B cell (primary cell): ENCODE measurements around the gene SLIT3. TPM values are rescaled to one million over a fixed set of nuclear protein-coding genes. Genes with fewer than 3 reads are reported as not detected.

ENCODE experiments used
- ATAC-seq: fragments of 200-7000 bp; cut with Tn5 transposase; one replicate; pipeline ENCODE4 v1.10.0; 2021; ENCODE audit warnings: low read depth, mild to moderate bottlenecking, moderate number of reproducible peaks, moderate library complexity
- CTCF ChIA-PET: fragments of 350-600 bp; sonication (Branson Sonifier 250); formaldehyde crosslinking; loops from one replicate; lab custom pipeline; 2021; ENCODE audit warnings: antibody characterized with exemption, inconsistent platforms; lab: Charles Lee
- POLR2A ChIA-PET: fragments of 350-600 bp; sonication (Branson Sonifier 250); formaldehyde crosslinking; loops from one replicate; lab custom pipeline; 2021; ENCODE audit warnings: antibody characterized with exemption; lab: Charles Lee
- DNase-seq: peaks from one replicate; pipeline ENCODE4 v3.0.0; 2013
- H2AFZ ChIP-seq: 2 replicates; pipeline ENCODE4 v1.6.1; 2012; ENCODE audit warnings: mild to moderate bottlenecking, low read depth, low read length; ENCODE audit not compliant: insufficient read depth, poor library complexity, severe bottlenecking
- H3K27ac ChIP-seq, 2 donors: 1 replicate in 1 of 2; 2 replicates in 1 of 2; pipeline ENCODE4 v1.5.1; 2012 to 2013; ENCODE audit warnings: low read length in 2 of 2, mild to moderate bottlenecking in 2 of 2, moderate library complexity in 1 of 2
- H3K27me3 ChIP-seq, 4 experiments: fragments of 200-600 bp in 1 of 4; sonication (generic) in 1 of 4; replicated peaks in 1 of 4; 1 replicate in 2 of 4; 2 replicates in 2 of 4; pipeline versions ENCODE4 v1.6.1 to v1.7.0; 2013 to 2016; ENCODE audit warnings: low read length in 3 of 4, mild to moderate bottlenecking in 2 of 4, mixed read lengths in 1 of 4, moderate library complexity in 1 of 4; ENCODE audit not compliant: insufficient read depth in 4 of 4, control insufficient read depth in 3 of 4; ENCODE audit errors: control extremely low read depth in 1 of 4
- H3K36me3 ChIP-seq, 2 experiments: replicated peaks in 1 of 2; 1 replicate in 1 of 2; 2 replicates in 1 of 2; pipeline versions ENCODE4 v1.6.1 to v1.7.1; 2013; ENCODE audit warnings: low read length in 1 of 2; ENCODE audit not compliant: insufficient read depth in 2 of 2, control insufficient read depth in 1 of 2; ENCODE audit errors: control extremely low read depth in 1 of 2, extremely low read depth in 1 of 2
- H3K4me1 ChIP-seq, 2 donors: fragments of 200-600 bp in 1 of 2; sonication (generic) in 1 of 2; 1 replicate in 1 of 2; 2 replicates in 1 of 2; pipeline versions ENCODE4 v1.5.1 to v1.6.1; 2013 to 2017; ENCODE audit warnings: low read length in 2 of 2; ENCODE audit not compliant: control insufficient read depth in 2 of 2, insufficient read depth in 2 of 2
- H3K4me2 ChIP-seq: replicated peaks from 2 replicates; pipeline ENCODE3; 2012; ENCODE audit warnings: mild to moderate bottlenecking, low read depth, low read length; ENCODE audit not compliant: poor library complexity, severe bottlenecking
- H3K4me3 ChIP-seq, 5 experiments: fragments of 200-600 bp in 1 of 5; sonication (generic) in 1 of 5; 1 replicate in 3 of 5; 2 replicates in 2 of 5; pipeline versions ENCODE4 v1.5.1 to v1.7.0; 2011 to 2016; ENCODE audit warnings: low read length in 4 of 5, mild to moderate bottlenecking in 4 of 5, low read depth in 2 of 5, control low read depth in 1 of 5, moderate library complexity in 1 of 5; ENCODE audit not compliant: insufficient read depth in 1 of 5; ENCODE audit errors: control extremely low read depth in 1 of 5, extremely low read depth in 1 of 5
- H3K79me2 ChIP-seq: fragments of 200-600 bp; sonication (generic); one replicate; pipeline ENCODE4 v1.6.0; 2016; ENCODE audit warnings: low read length; ENCODE audit not compliant: control insufficient read depth, insufficient read depth
- H3K9ac ChIP-seq: fragments of 200-600 bp; sonication (generic); 2 replicates; pipeline ENCODE4 v1.6.1; 2017; ENCODE audit warnings: mild to moderate bottlenecking, low read length, moderate library complexity
- H3K9me3 ChIP-seq, 3 donors: one replicate each; pipeline versions ENCODE4 v1.6.1 to v1.7.1; 2013; ENCODE audit warnings: low read length in 2 of 3; ENCODE audit not compliant: control insufficient read depth in 2 of 3, insufficient read depth in 1 of 3; ENCODE audit errors: control extremely low read depth in 1 of 3
- H4K20me1 ChIP-seq: 2 replicates; pipeline ENCODE4 v1.6.0; 2012; ENCODE audit warnings: mild to moderate bottlenecking, low read length; ENCODE audit not compliant: insufficient read depth, control insufficient read depth, poor library complexity, severe bottlenecking
- H3K27ac Mint-ChIP-seq: one replicate; pipeline ENCODE4 v1.8.0; 2021; ENCODE audit warnings: mixed read lengths
- H3K27me3 Mint-ChIP-seq: one replicate; pipeline ENCODE4 v1.8.0; 2021; ENCODE audit warnings: mixed read lengths
- H3K4me1 Mint-ChIP-seq: one replicate; pipeline ENCODE4 v1.8.0; 2021; ENCODE audit warnings: mixed read lengths
- H3K4me3 Mint-ChIP-seq: one replicate; pipeline ENCODE4 v1.8.0; 2021; ENCODE audit warnings: mixed read lengths
- H3K9me3 Mint-ChIP-seq: one replicate; pipeline ENCODE4 v1.8.0; 2022; ENCODE audit warnings: mixed read lengths; ENCODE audit not compliant: insufficient read depth
- CTCF ChIP-seq: fragments of 200-600 bp; IDR thresholded peaks from one replicate; pipeline ENCODE4 v1.8.0; 2022; ENCODE audit warnings: antibody characterized with exemption, mild to moderate bottlenecking
- EZH2 ChIP-seq: IDR thresholded peaks from 2 replicates; pipeline ENCODE4 v1.6.1; 2012; ENCODE audit warnings: borderline replicate concordance, low read depth, mild to moderate bottlenecking, moderate library complexity, low read length; ENCODE audit not compliant: insufficient read depth, poor library complexity, severe bottlenecking
- WGBS: methylation state at CpG from one replicate; pipeline ENCODE4 v1.1.5; 2013; ENCODE audit warnings: missing lambda C conversion rate; ENCODE audit not compliant: insufficient coverage; 5-methylcytosine and 5-hydroxymethylcytosine counted together
- intact Hi-C: fragments of 100-400 bp; cut with micrococcal nuclease; formaldehyde crosslinking; loops from one replicate; pipeline ENCODE4 v1.10.0; 2022
- polyA plus RNA-seq: library from polyadenylated mRNA; depleted of rRNA; stranded (reverse); fragments of >200 nt; gene quantifications from 2 replicates; pipeline ENCODE4 v1.2.3, GENCODE V29; 2012
- total RNA-seq, 2 donors: library from RNA; stranded (reverse); fragments of 120-200 nt in 1 of 2; gene quantifications; 1 replicate in 1 of 2; 2 replicates in 1 of 2; pipeline versions ENCODE4 v1.2.3 to v1.2.4, GENCODE V29; 2013 to 2022

The SLIT3 gene
- total and polyA plus RNA-seq, 2 donors (not counting 1 experiment from before 2014, with no cell fraction given): not detected

GRCh38 chr5:169166078-169166477 is 134.9 kb downstream of the SLIT3 start:
- H3K27ac Mint-ChIP-seq: no peak overlapping the region

GRCh38 chr5:169165052-169165451 is 135.9 kb downstream of the SLIT3 start:
- no peaks in the 10 kb centered on the region for H3K79me2 ChIP-seq
- H3K4me2 ChIP-seq: no peak overlapping the region
- H3K4me1 ChIP-seq: no peaks in the 10 kb centered on the region
- Mint-ChIP-seq H3K4me1 (no peaks in the 10 kb centered on the region), H3K27me3 (peaks cover 4% of the 10 kb centered on the region), H3K27ac (no peak overlapping the region), H3K4me3 (no peak overlapping the region), H3K9me3 (peaks cover 3% of the 10 kb centered on the region)
- no peak overlapping the region for H3K9ac ChIP-seq
- WGBS: no CpG with 5 or more reads among the region's 1 CpG
- H3K27ac ChIP-seq: no peak overlapping the region
- CTCF ChIA-PET: no interaction called here
- no peaks in the 10 kb centered on the region for H3K36me3 ChIP-seq
- no peak overlapping the region for H2AFZ ChIP-seq
- ATAC-seq: no peak
- TF ChIP-seq EZH2 (no peak), CTCF (no peak)
- no peak for DNase-seq
- H3K4me3 ChIP-seq: no peak overlapping the region
- intact Hi-C loops: no loop called here
- POLR2A ChIA-PET: no interaction called here
- no peaks in the 10 kb centered on the region for H4K20me1 ChIP-seq
- H3K27me3 ChIP-seq: no peaks in the 10 kb centered on the region
- no peaks in the 10 kb centered on the region for H3K9me3 ChIP-seq

More at GRCh38 chr5:169166078-169166477, 134.9 kb downstream of the SLIT3 start:
- ATAC-seq (no peak), DNase-seq (no peak)
- H4K20me1 ChIP-seq: no peaks in the 10 kb centered on the region
- no peaks in the 10 kb centered on the region for H3K27me3 ChIP-seq
- no peak overlapping the region for H3K4me2 ChIP-seq
- no peaks in the 10 kb centered on the region for H3K36me3 ChIP-seq
- H3K9me3 ChIP-seq: no peaks in the 10 kb centered on the region
- Mint-ChIP-seq H3K27me3 (peaks cover 4% of the 10 kb centered on the region), H3K9me3 (peaks cover 3% of the 10 kb centered on the region), H3K4me1 (no peaks in the 10 kb centered on the region), H3K4me3 (no peak overlapping the region)
- H3K4me1 ChIP-seq: no peaks in the 10 kb centered on the region
- no peak overlapping the region for H3K9ac ChIP-seq
- no peak overlapping the region for H2AFZ ChIP-seq
- intact Hi-C loops: no loop called here
- no peak for TF ChIP-seq CTCF
- no peak for TF ChIP-seq EZH2
- WGBS: 85% methylated on average over 7 of the region's 8 CpGs
- H3K4me3 ChIP-seq: no peak overlapping the region
- H3K27ac ChIP-seq: no peak overlapping the region
- CTCF ChIA-PET: no interaction called here
- H3K79me2 ChIP-seq: no peaks in the 10 kb centered on the region
- POLR2A ChIA-PET: no interaction called here
